ENCODE data around the gene WDR93.

The WDR93 gene

GRCh38 chr15:89690276-89691218 is at the start of gene WDR93, which contains the start of gene PEX11A:
WDR93 (plus strand) TSS chr15:89690811; CDS start chr15:89701747, 10,936 bp downstream.
PEX11A (minus strand) TSS chr15:89690754; CDS start chr15:89690632, 122 bp downstream.
- ATAC-seq (peak; percentile 89), DNase-seq (peak; percentile 84)

DNA sequence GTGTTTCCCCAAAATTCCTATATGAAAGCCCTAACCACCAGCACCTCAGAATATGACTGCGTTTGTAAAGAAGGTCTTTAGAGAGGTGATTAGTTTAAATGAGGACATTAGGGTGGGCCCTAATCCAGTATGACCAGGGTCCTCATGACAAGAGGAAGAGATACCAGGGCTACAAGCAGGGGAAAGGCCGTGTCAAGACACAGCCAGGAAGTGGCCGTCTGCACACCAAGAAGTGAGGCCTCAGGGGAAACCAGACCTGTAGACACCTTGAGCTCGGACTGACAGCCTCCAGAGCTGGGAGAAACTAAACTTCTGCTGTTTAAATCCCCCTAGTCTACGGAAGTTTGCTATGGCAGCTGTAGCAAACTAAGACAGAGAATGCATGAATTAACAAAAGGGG is 49.6 kb upstream of the WDR93 start:
- DNase-seq (no peak), ATAC-seq (no peak)

DNA sequence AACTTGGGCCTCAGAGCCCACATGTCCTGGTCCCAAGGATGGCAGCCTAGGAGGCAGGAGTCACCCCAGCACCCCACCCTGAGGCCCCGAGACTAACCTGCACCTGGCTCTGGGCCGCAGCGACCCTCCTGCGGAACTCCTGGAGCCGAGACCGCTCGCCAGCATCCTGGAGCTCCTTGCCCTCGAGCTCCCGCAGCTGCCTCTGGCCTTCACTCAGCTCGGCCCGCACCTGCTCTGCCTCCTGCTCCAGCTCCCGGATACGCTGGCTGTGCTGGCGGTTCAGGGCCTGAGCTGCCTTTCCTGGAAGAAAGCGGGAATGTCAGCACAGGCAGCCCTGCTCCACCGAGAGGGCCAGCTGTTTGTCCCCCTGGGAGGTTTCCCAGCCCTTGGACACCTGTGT is 48.5 kb upstream of the WDR93 start:
- ATAC-seq, result no peak

DNA sequence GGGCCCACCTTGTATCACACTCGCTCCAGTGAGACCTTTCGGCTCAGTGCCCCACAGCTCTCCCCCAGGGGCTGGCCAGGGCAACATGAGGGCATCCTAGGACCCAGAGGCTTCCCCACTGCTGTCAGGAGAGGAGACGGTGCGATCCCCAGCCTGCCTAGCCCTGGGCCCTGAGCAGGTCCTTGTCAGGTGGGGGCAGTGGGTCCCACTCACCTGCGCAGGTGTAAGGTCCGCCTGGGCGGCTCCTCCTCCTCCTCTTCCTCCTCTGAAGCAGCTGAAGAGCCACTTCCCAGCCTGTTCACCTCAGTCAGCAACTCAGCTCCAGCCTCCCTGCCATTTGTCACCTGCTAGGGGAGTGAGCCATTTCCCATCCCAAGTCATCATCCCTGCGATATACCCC is 44.9 kb upstream of the WDR93 start:
- DNase-seq, result no peak
- ATAC-seq, result no peak

More for the DNA sequence above, 48.5 kb upstream of the WDR93 start:
- no peak for DNase-seq

- ATAC-seq, result peak; percentile 21
- no peak for DNase-seq
Observed at GRCh38 chr15:89646416-89647141, 44.0 kb upstream of the WDR93 start.

- ATAC-seq (peak; percentile 72), DNase-seq (peak; percentile 87)
Observed at GRCh38 chr15:89647191-89647851, 43.3 kb upstream of the WDR93 start.

DNA sequence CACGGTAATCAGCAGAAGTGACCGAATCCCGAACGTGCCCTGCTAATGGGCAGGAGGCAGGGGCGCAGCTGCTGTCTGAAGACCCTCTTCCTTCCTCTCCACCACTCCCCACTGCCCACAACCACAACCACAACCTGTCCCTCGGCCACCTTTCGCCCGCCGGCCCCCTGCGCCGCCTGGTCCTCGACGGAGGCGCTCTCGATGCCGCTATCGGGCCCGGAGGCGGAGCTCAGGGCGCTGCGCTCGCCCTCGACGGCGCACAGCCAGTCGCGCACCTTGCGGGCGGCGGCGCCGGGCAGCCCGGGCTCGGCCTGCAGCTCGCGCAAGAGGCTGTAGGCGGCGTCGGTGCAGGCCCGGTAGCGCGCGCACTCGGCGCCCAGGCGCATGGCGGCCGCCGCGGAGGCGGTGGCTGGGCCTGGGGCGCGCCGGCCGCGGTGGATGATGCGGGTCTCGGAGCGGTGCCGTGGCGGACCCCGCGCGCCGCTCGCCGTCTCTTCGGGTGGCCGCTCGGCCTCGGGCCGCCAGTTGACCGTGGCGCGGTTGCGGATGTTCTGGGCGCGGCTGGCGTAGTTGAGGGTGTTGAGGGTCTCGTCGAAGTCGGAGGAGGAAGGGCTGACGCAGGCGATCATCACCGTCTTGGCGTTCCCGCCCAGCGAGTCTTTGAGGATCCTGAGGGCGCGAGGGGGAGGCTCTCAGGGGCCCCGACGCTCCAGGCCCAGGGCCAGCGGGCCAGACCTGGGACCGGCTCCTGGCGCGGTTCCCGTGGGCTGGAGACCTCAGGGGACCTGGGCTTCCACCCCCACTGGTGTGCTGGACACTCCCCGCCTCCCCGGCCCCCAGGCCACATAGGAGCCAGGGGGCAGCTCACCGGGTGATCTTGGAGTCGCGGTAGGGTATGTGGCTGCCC is 42.3 kb upstream of the WDR93 start:
- ATAC-seq (no peak), DNase-seq (no peak)

- DNase-seq, result no peak
- ATAC-seq, result no peak
Observed at GRCh38 chr15:89649013-89649625, 41.5 kb upstream of the WDR93 start.

DNA sequence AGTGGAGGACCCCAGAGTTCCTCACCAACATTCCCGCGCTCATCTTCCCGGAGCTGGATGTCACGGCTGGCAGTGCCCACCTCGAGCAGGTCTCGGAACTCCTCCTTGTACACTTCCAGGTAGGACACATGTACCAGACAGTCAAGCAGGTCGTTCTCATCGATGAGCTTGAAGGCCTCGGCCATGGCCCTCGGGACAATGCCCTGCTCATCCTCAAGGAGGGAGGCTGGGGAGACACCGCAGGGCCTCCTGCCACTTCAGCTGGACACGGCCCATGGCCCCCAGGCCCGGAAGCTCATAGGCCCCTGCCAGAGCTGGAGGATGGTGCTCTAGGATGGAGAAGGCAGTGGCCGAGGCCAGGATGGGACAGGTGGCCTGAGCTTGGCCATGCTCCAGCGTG is 40.9 kb upstream of the WDR93 start:
- no peak for DNase-seq

GRCh38 chr15:89652131-89652530 is 38.5 kb upstream of the WDR93 start:
- ATAC-seq (no peak), DNase-seq (no peak)

More for the DNA sequence above, 40.9 kb upstream of the WDR93 start:
- no peak for ATAC-seq

DNA sequence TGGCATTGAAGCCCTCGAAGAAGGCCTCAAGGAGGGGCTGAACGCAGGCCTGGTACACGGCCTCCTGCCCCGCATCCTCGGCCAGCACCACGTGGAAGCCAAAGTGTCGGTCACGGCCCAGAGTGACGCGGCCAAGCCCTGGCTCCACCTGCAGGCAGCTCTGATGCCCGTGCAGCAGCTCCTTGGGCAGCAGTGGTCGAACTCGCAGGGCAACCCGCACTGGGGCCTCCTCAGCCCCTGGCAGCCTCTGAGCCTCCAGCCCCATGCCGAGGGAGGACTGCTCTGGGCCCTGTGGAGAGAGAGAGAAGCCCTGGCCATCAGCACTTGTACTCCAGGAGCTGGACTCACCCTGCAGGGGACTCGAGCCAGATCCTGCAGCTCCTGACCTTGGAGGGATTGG is 37.9 kb upstream of the WDR93 start:
- DNase-seq (no peak), ATAC-seq (no peak)

DNA sequence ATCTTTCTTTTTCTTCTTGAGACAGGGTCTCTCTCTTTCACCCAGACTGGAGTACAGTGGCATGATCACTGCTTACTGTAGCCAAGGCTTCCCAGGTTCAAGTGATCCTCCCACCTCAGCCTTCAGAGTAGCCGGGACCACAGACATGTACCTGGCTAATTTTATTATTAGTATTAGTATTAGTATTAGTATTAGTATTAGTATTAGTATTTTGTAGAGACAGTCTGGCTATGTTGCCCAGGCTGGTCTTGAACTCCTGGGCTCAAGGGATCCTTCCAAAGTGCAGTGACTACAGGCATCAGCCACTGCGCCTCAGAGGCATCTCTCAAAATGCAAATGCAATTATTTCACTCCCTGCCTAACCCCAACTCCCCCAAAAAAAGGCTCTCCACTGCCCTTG is 37.0 kb upstream of the WDR93 start:
- ATAC-seq, result no peak
- DNase-seq, result no peak

DNA sequence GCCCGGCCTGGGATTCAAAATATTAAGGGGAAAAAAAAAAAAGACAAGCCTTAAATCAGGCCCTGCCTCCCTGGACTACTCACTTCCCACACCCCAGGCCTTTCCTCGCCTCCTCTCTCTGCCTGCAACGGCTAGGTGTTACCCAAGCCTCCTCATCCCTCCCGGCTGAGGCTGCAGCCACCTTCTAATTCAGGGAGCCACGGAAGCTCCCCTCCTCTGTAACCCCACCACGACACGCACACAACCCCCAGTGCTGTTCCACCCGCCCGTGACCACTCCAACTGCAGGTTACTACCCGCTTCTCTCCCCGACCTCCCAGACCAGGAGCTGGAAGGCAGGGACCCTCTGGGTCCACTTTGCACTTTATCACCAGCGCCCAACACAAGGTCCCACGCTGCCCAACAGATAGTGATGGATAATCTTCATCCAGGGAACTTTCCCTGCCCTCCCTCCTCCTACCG is 36.3 kb upstream of the WDR93 start:
- no peak for ATAC-seq
- no peak for DNase-seq

DNA sequence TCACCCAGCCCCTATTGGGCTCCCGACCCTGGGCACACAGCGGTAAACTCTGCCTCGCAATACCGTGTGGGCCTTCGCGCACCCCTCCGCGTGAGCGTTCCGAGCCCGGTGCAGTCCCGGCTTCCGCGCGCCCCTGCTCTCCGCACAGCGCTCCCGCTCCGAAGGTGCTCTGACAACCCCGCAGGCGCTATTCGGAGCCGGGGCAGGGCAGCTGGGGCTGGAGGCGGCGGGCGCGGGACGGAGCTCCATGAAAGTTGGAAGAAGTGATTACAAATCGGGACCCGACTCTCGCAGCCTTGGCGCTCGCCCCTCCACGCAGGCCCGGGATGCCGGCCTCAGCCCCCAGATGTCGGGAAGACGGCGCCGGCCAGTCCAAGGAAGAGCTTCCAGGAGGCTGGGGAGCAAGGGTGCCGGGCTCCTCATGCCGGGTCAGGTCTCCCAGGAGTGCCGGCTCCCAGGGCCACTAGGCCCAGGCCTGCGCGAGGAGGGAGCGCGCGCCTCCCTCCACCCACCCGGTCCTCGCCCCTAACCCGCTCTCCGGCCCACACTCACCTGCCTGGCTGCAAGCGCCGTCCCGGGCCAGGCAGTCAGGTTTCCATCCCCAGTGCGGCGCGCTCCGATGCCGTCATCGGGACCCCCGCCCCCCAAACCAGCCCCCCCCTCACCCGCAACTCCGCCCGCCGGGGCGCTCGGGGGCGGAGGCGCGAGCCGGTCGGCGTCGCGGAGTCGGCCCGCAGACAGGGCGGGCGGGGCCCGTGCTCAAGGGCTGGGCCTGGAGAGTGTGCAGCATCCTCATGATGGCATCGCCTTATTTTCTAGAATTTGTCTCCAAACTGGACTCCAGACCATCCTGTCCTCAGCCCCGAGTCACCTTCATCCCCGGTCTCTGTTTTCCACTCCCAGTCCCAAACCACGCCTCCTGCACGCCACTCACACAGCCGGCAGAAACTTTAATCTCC is 35.5 kb upstream of the WDR93 start, which contains the start of gene KIF7:
KIF7 (minus strand) TSS at position 621 of the 959 bp plus-strand sequence. CDS start 2,537 bp downstream, outside the sequence.
- DNase-seq, result peak; percentile 63
- ATAC-seq, result peak; percentile 53

GRCh38 chr15:89656116-89656815 is 34.3 kb upstream of the WDR93 start:
- ATAC-seq, result peak; percentile 84
- DNase-seq, result peak; percentile 37

DNA sequence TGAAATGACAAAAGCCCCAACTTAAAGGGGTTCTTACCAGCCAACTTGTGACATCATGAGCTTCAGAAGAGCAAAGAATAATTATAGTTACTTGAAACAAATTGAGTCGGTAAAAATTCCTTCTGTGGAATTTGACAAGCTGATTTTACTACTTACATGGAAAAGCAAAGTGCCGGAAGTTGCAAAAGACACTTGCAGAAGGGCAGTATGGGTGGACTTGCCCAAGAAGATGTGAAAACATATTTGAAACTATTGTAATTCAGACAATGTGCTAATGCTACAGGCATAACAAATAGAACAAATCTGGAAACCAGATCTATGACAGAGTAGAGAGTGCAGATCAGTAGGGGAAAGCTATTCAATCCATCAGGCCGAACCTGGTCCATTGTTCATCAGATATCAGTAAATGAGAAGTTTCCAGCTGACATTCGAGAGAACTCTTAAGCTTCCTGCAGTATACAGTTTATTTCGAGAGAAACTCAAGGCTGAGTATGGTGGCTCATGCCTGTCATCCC is 32.9 kb upstream of the WDR93 start:
- DNase-seq (no peak), ATAC-seq (no peak)

DNA sequence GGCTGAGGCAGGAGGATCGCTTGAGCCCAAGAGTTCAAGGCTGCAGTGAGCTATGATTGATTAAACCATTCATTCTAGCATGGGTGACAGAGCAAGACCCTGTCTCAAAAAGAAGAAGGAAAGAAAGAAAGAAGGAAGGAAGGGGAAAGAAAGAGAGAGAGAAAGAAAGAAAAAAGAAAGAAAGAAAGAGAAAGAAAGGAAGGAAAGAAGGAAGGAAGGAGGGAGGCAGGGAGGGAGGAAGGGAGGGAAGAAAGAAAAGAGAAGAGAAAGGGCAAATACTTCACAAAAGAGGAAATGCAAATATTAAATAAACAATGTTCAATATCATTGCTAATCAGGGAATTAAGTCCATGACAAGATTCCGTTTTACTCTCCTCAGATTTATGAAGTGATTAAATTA is 31.3 kb upstream of the WDR93 start:
- no peak for ATAC-seq

DNA sequence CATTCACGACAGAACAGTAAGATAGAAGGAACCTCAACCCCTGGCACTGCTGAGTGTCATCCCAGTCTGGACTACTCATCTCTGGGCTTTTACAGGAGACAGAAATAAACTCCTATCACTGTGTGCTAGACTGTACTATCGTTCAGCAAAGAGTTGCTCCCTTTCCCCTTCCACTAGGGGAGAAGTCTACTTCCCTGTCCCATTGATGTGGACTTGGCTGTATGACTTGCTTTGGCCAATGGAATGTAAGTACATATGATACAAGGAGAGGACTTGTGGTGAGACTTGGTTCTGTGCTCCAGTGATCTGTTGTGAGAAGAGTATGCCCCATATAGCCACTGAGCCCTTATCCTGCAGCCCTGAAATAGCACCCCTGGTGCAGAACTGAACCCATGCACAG is 30.1 kb upstream of the WDR93 start:
- DNase-seq, result no peak
- ATAC-seq, result no peak

More for the DNA sequence above, 31.3 kb upstream of the WDR93 start:
- DNase-seq, result no peak
